Measurements from ENCODE around the gene DDX1. TPM values are rescaled to one million over a fixed set of nuclear protein-coding genes. Genes with fewer than 3 reads are reported as not detected.
"Not testable (repeated sequence)": the region's sequence is repeated elsewhere in the genome, so short reads cannot be mapped to it uniquely, and the experiment has no call there.

Gene DDX1
- total and polyA plus RNA-seq, 8 donors = 74.2 to 153 (median 126) TPM

DNA sequence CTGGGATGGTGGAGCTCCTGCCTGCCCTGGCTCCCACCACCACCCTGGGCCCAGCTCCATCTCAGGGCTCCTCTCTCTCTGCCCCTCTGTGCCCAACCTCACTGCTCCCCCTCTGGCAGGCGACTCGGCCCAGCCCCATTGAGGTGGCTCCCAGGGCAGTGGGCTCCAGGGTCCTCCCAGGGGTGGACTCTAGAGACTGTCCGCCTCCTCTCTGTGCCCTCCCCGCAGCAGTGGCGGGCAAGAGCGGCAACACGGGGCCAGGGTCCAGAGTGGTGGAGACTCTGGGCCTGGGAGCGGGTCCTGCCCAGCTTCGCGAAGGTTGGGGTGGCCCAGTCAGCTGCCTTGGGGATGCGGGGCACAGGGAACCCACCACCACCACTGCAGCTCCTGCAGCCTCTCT lies 27.4 kb downstream of the DDX1 start:
- H3K4me1 ChIP-seq = no peaks in the 10 kb centered on the region
- DNase-seq (peak in 1 of 4 donors; percentile 74), ATAC-seq (no peak)
- peaks cover 0 to 91% of the 10 kb centered on the region in 2 donors for H3K36me3 ChIP-seq
- no peak overlapping the region for H3K27ac ChIP-seq
- no peak overlapping the region for H3K4me3 ChIP-seq
- no peaks in the 10 kb centered on the region for H3K9me3 ChIP-seq
- intact Hi-C loops (cut with DNase I) = no loop called here
- no peaks in the 10 kb centered on the region for H3K27me3 ChIP-seq
- TF ChIP-seq, protein P1, sequence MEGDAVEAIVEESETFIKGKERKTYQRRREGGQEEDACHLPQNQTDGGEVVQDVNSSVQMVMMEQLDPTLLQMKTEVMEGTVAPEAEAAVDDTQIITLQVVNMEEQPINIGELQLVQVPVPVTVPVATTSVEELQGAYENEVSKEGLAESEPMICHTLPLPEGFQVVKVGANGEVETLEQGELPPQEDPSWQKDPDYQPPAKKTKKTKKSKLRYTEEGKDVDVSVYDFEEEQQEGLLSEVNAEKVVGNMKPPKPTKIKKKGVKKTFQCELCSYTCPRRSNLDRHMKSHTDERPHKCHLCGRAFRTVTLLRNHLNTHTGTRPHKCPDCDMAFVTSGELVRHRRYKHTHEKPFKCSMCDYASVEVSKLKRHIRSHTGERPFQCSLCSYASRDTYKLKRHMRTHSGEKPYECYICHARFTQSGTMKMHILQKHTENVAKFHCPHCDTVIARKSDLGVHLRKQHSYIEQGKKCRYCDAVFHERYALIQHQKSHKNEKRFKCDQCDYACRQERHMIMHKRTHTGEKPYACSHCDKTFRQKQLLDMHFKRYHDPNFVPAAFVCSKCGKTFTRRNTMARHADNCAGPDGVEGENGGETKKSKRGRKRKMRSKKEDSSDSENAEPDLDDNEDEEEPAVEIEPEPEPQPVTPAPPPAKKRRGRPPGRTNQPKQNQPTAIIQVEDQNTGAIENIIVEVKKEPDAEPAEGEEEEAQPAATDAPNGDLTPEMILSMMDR (IDR thresholded peaks at IDR 0.05) = no peak

DNA sequence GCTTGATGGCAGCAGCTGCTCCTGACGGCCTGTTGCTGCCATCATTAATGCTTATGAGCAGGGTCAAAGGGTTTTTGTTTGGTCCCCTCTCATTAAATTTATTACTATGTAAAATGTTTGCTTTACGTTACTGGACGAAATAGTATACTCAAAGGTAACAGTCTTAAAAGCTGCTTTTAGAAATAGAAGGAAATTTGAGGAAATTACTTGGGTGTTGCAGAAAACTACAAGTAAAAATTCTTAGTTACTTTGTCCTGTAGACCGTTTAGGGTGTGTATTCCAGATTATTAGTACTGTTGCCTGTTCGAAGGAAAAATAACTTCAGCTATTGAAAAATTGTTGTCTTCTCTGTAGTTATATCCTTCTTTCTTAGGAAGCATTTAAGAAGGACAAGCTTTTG lies 27.8 kb downstream of the DDX1 start:
- TF ChIP-seq, protein P1 (IDR thresholded peaks at IDR 0.05) = no peak
- peaks cover 0 to 91% of the 10 kb centered on the region in 2 donors for H3K36me3 ChIP-seq

DNA sequence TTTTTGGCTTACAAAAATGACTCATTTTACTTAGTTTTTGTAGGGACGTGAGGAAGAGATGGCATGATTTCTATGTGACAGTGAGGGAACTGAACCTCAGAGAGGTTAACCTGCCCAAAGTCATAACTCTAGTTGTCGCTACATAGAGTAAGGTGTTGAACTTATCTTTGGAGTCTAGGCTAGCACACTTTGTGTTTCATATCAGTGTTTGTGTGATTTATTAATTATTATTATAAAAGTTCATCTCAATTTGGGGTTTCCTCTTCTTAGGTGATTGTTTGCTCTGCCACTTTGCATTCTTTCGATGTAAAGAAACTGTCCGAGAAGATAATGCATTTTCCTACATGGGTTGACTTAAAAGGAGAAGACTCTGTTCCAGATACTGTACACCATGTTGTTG lies 28.3 kb downstream of the DDX1 start:
- no peak for DNase-seq
- H3K36me3 ChIP-seq = peaks cover 0 to 91% of the 10 kb centered on the region in 2 donors
- no peaks in the 10 kb centered on the region for H3K27me3 ChIP-seq
- TF ChIP-seq, protein P1 (IDR thresholded peaks at IDR 0.05) = no peak
- no peaks in the 10 kb centered on the region for H3K9me3 ChIP-seq
- no peak for ATAC-seq
- no peak overlapping the region for H3K4me3 ChIP-seq
- H3K27ac ChIP-seq = no peak overlapping the region
- no peaks in the 10 kb centered on the region for H3K4me1 ChIP-seq
- intact Hi-C loops (cut with DNase I) = no loop called here

More for the DNA sequence above, 27.8 kb downstream of the DDX1 start:
- ATAC-seq (no peak), DNase-seq (no peak)
- Histone ChIP-seq H3K4me1 (no peaks in the 10 kb centered on the region), H3K9me3 (no peaks in the 10 kb centered on the region), H3K27me3 (no peaks in the 10 kb centered on the region), H3K27ac (no peak overlapping the region), H3K4me3 (no peak overlapping the region)
- intact Hi-C loops (cut with DNase I) = no loop called here

DNA sequence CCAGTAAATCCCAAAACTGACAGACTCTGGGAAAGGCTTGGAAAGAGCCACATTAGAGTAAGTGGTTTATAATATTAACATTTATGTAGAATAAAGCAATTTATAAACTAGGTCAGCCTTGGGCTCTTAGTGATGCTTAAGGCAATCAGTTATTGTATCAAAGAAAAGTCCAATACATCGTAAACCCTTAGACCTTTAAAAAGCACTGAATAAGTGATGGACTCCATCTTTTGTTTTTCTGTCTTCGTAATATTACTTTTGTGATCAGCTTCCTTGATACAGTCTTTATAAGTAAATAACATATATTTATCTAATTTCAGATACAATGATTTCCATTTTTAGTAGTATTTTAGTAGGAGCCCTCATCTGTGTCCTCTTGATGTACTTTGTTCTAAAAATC lies 28.7 kb downstream of the DDX1 start:
- H3K36me3 ChIP-seq = peaks cover 0 to 92% of the 10 kb centered on the region in 2 donors
- ATAC-seq (no peak), DNase-seq (no peak)
- TF ChIP-seq, protein P1 (IDR thresholded peaks at IDR 0.05) = no peak
- H3K4me1 ChIP-seq = no peaks in the 10 kb centered on the region
- no peaks in the 10 kb centered on the region for H3K27me3 ChIP-seq
- intact Hi-C loops (cut with DNase I) = no loop called here
- H3K9me3 ChIP-seq = no peaks in the 10 kb centered on the region
- H3K4me3 ChIP-seq = no peak overlapping the region
- no peak overlapping the region for H3K27ac ChIP-seq

DNA sequence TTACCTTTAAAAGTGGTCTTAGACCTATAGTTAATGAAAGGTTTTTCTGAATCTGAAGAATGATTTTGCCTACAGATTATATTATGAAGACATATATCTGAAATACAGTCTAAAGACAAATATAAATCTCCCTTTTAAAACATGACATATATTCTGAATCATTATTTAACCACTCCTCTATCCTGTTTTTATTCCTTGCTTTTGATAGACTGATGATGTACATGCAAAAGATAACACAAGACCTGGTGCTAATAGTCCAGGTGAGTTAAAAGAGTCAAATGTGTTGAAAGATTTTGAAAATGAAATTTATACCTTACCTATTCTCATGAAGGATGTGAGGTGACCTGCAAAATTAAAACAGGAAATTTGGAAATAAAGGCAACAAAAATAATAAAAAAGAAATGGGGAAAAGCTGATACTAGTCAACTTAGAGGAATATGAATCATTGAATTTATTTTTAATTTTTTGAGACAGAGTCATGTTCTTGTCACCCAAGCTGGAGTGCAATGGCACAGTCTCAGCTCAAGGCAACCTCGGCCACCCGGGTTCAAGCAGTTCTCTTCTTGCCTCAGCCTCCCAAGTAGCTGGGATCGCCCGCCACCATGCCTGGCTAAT lies 29.3 kb downstream of the DDX1 start:
- peaks cover 0 to 87% of the 10 kb centered on the region in 2 donors for H3K36me3 ChIP-seq
- no peak for ATAC-seq

DNA sequence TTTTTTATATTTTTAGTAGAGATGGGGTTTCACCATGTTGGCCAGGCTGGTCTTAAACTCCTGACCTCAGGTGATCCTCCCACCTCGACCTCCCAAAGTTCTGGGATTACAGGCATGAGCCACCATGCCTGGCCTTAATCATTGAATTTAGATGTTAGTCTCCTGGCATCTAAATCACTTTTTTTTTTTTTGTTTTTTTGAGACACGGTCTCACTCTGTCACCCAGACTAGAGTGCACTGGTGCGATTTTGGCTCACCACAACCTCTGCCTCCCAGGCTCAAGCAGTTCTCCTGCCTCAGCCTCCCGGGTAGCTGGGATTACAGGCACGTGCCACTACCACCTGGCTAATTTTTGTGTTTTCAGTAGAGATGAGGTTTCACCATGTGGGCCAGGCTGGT lies 29.8 kb downstream of the DDX1 start:
- H3K4me3 ChIP-seq; DNase-seq; H3K9me3 ChIP-seq; H3K4me1 ChIP-seq; H3K27ac ChIP-seq; intact Hi-C loops (cut with DNase I); ATAC-seq; H3K27me3 ChIP-seq: not testable (repeated sequence)
- peaks cover 0 to 83% of the 10 kb centered on the region in 2 donors for H3K36me3 ChIP-seq

More for the DNA sequence above, 29.3 kb downstream of the DDX1 start:
- Histone ChIP-seq H3K4me3 (no peak overlapping the region), H3K9me3 (no peaks in the 10 kb centered on the region), H3K27me3 (no peaks in the 10 kb centered on the region), H3K27ac (no peak overlapping the region), H3K4me1 (no peaks in the 10 kb centered on the region)
- TF ChIP-seq, protein P1 (IDR thresholded peaks at IDR 0.05) = no peak
- no peak for DNase-seq
- intact Hi-C loops (cut with DNase I) = no loop called here

Data from left lung (tissue), 10 donors.